ENCODE results near the gene SHH.

SHH gene

GRCh38 chr7:155804897-155805825 lies 7.1 kb downstream of the SHH start:
- peak; percentile 64 for DNase-seq

- no peak for DNase-seq
Measured at GRCh38 chr7:155804431-155804831, 7.8 kb downstream of the SHH start.

- no peak for DNase-seq
Measured at GRCh38 chr7:155803418-155804376, 8.6 kb downstream of the SHH start.

GRCh38 chr7:155802906-155803417 lies 9.3 kb downstream of the SHH start:
- no peak for DNase-seq

- DNase-seq, result no peak
Measured at GRCh38 chr7:155802291-155802690, 10.0 kb downstream of the SHH start.

GRCh38 chr7:155800741-155801267 lies 11.5 kb downstream of the SHH start:
- DNase-seq, result no peak

GRCh38 chr7:155800301-155800700 lies 12.0 kb downstream of the SHH start:
- DNase-seq, result no peak

- no peak for DNase-seq
Measured at GRCh38 chr7:155799514-155799913, 12.7 kb downstream of the SHH start.

GRCh38 chr7:155798673-155799439 lies 13.4 kb downstream of the SHH start:
- DNase-seq, result no peak

GRCh38 chr7:155797262-155798250 lies 14.7 kb downstream of the SHH start:
- DNase-seq, result no peak

- DNase-seq, result no peak
Measured at GRCh38 chr7:155796381-155797261, 15.6 kb downstream of the SHH start.

- DNase-seq, result no peak
Measured at GRCh38 chr7:155795951-155796350, 16.3 kb downstream of the SHH start.

GRCh38 chr7:155795401-155795800 lies 16.9 kb downstream of the SHH start:
- DNase-seq, result no peak

- no peak for DNase-seq
Measured at GRCh38 chr7:155794196-155794595, 18.1 kb downstream of the SHH start.

GRCh38 chr7:155793720-155794119 lies 18.5 kb downstream of the SHH start:
- no peak for DNase-seq

- no peak for DNase-seq
Measured at GRCh38 chr7:155792999-155793560, 19.2 kb downstream of the SHH start.

GRCh38 chr7:155792315-155792960 lies 19.8 kb downstream of the SHH start:
- DNase-seq, result no peak

GRCh38 chr7:155791836-155792235 lies 20.4 kb downstream of the SHH start:
- DNase-seq, result no peak

- no peak for DNase-seq
Measured at GRCh38 chr7:155791214-155791737, 21.0 kb downstream of the SHH start.

Measured in fibroblast of skin of right biceps (primary cell).